ENCODE results near the gene SQOR.
A peak's percentile ranks its signal among the peaks of the same experiment; 100 is the strongest.
"Not testable (repeated sequence)": the region's sequence is repeated elsewhere in the genome, so short reads cannot be mapped to it uniquely, and the experiment has no call there.

Gene SQOR

GRCh38 chr15:45635191-45635638, 386 bp downstream of the SQOR start:
- DNase-seq: peak; percentile 78

- DNase-seq: no peak
These were observed 999 bp downstream of the SQOR start for GRCh38 chr15:45635763-45636292.

DNA sequence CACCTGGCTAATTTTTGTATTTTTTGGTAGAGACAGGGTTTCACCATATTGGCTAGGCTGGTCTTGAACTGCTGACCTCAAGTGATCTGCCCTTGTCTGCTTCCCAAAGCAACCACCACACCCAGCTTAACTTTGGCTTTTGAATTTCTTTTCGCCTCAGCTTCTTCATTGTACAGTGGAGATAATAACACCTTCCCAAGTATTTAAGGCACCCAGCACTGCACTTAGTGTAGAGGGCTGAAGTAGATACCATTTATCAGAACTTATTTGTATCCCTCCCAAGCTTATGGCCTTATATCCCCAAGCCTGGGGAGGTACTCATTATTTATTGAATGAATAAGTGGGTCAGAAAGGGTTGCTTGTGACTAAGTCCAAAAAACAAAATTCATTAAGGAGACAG, 2.3 kb downstream of the SQOR start:
- DNase-seq: no peak

DNA sequence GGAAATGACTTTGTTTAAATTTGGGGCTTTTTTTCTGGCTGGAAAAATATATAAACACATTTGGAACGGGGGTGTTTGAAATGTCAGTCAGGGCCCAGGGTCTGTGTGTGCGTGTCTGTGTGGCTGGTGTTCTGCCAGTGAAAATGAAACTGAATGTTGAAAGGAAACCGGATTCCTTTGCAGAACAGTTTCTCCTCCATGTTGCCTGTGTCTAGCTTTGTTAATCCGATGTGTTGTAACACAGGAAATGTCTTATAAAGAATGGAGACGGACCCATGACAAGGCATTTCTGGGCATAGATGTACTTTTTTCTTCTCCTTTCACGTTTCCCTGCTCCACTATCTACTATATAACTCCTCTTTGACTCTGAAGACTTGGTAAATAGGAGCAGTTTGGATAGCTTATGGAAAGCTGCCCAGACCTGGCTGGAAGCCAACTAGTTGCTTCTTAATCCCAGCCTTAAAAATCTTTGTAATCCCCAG, 2.8 kb downstream of the SQOR start:
- peak; percentile 67 for DNase-seq

GRCh38 chr15:45640616-45641015, 5.8 kb downstream of the SQOR start:
- DNase-seq: no peak

DNA sequence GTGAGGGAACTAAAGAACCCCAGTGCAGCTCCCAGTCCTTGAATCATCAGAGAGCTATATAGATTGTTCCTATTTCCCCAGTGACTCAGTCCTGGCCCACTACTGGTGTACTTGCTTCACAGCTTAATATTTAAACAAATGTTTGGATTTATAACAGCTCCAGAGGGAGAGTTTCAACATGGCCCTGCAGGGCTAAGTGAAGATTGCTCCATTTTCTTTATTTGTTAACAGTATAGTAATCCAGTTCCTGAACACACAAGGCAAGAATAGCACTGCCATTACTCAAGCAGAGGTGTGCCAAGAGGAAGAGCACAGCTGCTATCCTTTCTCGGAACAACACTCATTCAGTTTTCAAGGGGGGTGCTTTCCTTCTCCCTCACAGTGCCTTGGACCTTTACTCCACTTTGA, 6.5 kb downstream of the SQOR start:
- no peak for DNase-seq

- no peak for DNase-seq
These were observed 7.4 kb downstream of the SQOR start for GRCh38 chr15:45641999-45642932.

DNA sequence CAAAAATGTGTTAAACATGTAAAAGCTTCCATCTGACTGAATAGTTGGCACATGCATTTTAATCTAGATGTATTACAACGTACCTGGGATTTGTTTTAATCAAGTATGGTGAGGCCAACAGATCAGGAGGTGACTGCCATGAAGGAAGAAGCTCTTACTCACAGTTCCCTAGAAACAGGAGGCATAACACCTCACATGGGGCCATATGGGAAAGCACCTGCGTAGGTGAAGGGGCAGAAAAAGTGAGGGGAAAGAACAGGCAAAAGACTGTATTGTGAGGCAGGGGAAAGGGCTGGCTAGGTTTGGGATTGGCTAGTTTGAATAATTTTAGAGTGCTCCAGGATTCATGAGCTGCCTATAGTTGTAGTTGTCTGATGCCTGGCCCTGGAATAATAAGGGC, 9.6 kb downstream of the SQOR start:
- no peak for DNase-seq

GRCh38 chr15:45645026-45645980, 10.5 kb downstream of the SQOR start:
- no peak for DNase-seq

DNA sequence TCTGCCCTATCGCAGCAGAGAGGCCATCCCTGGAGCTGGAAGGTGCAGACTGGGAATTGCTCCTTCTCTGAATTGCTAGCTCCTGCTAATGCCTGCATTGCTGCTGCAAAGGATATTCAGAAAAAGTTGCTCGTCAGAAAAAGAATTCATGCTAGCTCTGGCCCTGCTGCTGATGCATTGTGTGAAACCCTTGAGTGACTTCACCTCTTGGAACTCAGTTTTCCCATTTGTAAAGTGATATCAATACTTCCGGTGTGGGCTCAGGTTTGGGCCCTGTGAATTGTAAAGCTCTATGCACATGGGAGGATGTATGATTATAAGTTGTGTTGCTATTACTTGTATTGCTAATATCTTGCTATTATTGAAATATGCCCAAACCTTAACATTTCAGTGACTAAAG, 11.4 kb downstream of the SQOR start:
- DNase-seq: no peak

DNA sequence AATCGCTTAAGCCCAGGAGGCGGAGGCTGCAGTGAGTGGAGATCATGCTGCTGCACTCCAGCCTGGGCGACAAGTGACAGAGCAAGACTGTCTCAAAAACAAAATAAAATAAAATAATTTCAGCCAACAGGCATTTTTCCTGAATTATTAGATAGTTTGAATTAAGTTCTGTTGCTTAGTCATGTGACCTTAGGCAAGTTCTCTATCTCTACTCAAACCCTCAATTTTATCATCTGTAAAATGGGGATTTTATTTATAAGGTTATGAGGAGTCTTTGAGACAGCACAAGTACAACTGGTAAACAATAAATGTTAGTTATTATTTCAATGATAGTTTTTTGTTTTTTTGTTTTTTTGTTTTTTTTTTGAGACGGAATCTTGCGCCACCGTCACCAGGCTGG, 13.0 kb downstream of the SQOR start:
- no peak for DNase-seq

GRCh38 chr15:45648521-45649200, 13.8 kb downstream of the SQOR start:
- peak; percentile 9 for DNase-seq

- not testable (repeated sequence) for DNase-seq
These were observed 15.2 kb downstream of the SQOR start for GRCh38 chr15:45650007-45650406.

DNA sequence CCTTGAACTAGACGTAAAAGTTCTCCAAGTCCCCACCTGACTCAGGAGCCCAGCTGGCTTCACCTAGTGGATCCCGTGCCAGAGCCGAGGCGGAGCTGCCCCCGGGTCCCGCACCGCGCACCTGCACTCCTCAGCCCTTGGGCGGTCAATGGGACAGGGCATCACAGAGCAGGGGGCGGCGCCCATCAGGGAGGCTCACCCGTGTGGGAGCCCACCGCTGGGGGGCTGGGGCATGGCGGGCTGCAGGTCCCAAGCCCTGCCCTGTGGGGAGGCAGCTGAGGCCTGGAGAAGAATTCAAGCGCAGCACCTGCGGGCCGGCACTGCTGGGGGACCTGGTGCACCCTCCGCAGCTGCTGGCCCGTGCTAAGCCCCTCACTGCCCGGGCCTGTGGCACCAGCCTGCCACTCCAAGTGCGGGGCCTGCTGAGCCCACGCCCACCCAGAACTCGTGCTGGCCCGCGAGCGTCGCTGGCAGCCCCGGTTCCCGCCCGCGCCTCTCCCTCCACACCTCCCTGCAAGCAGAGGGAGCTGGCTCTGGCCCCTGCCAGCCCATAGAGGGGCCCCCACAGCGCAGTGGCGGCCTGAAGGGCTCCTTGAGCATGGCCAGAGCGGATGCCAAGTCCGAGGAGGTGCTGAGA, 16.2 kb downstream of the SQOR start:
- no peak for DNase-seq

DNA sequence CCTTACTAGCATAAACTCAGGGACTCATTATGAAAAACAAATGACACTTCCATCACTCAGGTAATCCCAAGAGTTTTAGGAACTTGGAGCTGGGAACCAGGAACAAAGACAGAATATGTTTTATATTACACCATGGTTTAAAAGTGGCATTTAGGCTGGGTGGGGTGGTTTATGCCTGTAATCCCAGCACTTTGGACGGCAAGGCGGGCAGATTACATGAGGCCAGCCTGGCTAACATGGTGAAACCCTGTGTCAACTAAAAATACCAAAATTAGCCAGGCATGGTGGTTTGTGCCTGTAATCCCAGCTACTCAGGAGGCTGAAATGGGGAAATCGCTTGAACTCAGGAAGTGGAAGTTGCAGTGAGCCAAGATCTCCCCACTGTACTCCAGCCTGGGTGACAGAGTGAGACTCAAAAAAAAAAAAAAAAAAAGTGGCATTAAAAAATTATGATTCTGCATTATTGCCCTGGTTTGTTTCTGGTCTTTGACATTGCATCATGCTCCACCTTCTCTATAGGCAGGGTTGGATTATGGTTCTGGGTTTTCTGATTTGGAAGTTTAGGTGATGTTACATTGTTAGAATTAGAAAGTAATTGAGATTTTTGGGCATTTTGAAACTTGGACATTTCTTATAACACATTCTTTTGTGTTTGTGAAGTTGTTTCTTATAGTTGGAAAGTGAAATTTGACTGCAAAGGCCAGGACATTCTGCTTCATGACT, 19.0 kb downstream of the SQOR start:
- no peak for DNase-seq

DNA sequence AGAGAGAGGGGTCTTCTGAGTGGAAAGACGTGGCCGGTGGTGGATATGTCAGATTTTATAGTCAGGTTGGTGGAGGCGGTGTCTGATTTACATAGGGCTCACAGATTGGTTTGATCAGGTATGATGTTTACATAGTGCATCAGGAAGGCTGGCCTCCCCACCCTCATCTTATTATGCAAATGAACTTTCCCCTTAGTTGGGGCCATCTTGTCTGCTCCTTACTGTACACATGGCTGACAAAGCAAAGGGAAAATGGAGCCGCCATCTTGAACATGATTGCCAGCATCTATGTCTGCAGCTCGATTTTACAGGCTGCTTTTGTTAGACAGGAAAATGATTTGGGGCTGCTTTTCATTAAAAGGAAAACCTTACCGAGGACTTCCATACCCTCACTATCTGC, 19.9 kb downstream of the SQOR start:
- no peak for DNase-seq

- DNase-seq: no peak
These were observed 22.4 kb downstream of the SQOR start for GRCh38 chr15:45657254-45657653.

DNA sequence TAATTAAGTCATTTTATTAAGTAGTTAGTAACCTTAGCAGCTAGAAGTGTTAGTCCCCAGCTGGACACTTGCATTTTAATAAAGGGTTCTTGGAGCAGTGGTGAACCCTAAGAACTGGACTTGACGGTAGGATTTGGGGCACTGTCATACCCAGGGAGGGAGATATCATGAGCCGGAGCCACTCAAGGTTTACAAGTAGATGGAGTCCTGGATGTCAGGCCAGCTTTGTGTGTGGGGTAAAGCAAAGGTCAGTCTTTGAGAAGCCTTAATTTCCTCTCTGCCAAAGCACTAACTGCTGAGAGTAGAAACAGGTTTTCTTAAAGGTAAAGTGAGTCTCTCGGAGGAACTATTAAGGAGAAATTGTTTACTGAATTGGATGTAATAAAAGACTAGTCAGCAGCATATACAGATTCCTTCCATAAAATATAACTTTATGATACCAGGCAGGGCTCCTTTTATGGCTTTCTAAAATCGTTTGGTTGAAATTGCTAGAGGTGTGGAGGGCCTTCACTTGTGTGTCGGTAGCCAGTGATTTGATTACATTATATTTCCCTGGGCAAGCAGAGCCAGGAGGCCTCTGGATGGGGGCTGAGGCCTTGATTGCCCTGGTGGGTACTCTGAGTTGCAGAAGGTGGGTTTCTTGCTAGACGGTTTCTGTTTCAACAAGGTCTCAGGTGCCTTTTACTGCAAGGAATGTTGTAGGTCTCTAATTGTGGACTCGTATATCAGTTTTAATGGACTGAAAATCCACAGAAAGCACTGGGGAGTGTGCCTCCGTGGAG, 23.1 kb downstream of the SQOR start:
- no peak for DNase-seq

DNA sequence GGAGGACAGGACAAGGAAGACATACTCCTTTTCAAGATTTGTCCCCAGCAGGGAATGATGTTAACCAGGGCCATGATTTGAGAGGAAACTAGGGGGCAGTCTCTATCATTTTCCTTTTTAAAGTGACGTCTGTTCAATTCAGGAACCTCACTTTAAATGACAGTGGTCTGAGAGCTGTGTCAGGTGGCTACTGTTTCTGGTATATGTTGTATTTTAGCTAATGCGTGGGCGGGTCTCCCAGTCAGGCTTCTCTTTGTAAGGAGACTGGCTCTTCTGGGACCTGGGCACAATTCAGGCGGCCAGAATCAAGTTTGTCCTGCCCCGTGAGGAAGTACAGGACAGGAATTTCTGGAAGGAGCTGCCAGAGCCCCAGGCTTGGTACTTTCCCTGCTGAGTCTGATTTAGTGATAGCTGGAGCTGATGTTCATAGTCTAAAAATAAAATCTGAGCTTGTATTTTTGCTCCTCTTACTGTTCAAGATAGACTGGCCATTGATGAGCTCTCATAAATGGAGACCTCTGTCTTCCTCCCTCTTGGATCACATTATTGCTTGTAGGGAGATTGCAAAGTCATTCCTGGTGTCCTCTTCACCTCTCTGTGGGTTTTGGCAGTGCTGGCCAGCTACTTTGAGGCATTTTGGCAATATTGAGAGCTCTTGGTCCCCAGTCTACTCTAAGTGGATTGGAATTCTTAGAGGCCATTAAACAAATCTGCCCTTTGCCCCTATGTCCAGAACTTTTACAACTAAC, 25.6 kb downstream of the SQOR start:
- DNase-seq: no peak

GRCh38 chr15:45662375-45662774, 27.5 kb downstream of the SQOR start:
- DNase-seq: no peak
